DMS79 (cell line): Measurements from ENCODE around the gene PCDHGB5.

Experiments
- DNase-seq: peaks from one replicate; lab custom pipeline; 2025; lab: John Stamatoyannopoulos, UW

The PCDHGB5 gene

GRCh38 chr5:141441571-141442170 is 43.9 kb downstream of the PCDHGB5 start:
- no peak for DNase-seq
